Stimulated activated CD8-positive, alpha-beta memory T cell treated with anti-CD3 and anti-CD28 coated beads, Interleukin-4, amount 100 ng/mL, for 4 hours (primary cell): ENCODE measurements around the gene MACROD2.

ENCODE experiments used
- DNase-seq, 2 donors: peaks; one replicate each; pipeline ENCODE4 v3.0.0-alpha.2; 2020; ENCODE audit warnings: low read depth in 2 of 2, low spot score in 1 of 2

Gene MACROD2

DNA sequence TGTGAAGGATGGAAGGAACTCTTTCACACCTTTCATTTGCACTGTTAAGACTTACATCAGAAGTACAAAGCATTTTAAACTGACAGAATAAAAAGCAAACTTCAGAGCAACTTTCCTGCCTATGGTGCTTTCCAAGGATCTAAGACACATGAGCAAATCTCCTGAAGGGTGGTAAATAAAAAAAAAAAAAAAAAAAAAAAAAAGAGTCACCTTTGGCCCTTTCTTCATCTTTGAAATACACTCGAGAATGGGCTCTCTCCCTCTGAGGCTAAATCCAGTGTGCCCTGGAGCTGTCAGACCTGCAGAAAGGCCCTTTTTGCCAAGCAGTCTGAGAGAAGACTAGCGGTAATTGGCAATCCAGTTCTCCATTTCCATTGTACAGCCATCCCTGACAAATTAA, 1455.9 kb downstream of the MACROD2 start:
- DNase-seq, result no peak

DNA sequence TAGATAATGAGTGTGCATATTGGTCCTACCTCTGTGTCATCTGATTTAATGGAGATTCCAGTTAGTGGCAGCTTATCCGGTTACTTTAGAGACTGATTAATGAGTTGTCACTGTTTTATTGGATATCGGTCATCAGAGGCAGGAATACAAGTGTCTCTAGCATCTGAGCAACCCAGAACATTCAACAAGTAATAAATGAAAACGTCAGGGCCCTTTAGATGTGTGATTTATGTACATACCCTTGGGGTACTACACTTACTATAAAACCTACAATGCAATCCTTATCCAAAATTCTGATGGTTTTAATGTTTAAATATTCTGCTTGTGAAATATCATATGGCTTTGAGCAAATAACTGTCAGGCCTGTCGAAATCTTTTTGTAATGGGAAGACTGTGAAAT, 1460.0 kb downstream of the MACROD2 start:
- DNase-seq, result no peak

DNA sequence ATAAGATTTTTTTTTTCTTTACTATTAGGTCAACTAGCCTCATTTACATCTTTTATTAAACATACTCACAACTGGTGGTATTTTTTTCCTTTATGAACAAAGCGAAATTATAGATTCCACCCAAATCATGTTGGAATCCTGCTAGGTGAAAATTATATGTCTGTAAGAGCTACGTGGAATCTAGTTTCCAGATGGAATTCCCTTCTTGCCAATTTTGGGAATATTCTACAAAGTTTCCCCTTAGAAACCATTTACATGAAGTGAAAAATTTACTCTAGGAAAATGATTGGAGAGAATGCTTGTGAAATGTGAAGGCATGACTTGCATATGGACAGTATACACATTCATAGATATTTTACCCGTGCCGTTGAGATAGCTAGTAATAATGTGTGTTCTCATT, 1466.6 kb downstream of the MACROD2 start:
- DNase-seq, result no peak

DNA sequence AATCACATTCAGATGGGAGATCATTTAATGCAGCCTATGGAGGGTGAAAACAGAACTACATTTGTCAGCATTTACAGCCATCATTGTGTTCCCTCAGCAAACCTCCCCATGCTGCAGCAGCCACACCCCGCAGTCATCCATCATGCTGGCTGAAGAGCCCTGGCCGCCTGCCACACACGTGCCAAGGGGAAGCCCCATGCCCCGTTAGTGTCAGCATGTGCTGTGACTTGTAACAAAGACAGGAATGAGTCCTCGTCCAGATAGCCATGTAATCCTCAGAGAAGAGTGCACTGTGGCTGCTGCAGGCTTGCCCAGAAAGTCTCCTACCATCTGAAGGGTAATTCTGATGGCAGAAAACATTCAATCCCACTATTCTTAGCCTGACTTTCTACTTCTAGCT, 1480.2 kb downstream of the MACROD2 start:
- no peak for DNase-seq

DNA sequence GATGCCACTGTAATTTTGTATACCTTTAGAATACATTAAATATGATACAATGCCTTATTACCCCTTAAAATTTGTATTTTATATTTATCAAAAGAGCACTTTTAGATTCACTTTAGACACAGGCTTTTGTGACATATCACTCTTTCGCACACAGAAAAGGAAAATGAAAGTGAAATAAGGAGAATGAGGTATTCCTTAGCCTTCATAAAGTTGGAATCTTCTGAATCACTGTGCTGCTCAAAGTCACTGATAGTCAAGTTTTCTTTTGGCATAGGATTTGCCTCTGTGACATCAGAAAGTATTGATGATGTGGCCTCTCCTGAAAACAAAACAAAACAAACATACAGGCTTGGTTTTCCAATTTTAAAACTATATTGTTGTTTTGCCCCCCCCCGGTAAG, 1480.9 kb downstream of the MACROD2 start:
- no peak for DNase-seq

DNA sequence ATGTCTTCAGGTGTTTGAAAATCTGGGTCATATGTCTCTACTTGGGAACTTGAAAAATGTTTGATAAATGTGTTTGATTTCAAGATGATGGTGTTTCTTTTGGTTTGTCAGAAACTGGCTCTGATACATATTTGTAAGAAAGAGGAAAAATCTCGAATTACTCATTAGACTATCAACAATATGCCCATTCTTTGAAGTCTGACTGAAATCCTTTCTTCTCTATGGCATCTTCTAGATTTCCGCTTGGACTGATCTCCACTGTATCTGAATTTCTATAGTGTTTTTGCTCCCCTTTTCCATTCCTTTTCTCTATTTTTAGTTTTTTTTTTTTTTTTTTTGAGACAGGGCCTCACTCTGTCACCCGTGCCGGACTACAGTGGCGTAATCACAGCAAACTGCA, 1481.5 kb downstream of the MACROD2 start:
- no peak for DNase-seq

DNA sequence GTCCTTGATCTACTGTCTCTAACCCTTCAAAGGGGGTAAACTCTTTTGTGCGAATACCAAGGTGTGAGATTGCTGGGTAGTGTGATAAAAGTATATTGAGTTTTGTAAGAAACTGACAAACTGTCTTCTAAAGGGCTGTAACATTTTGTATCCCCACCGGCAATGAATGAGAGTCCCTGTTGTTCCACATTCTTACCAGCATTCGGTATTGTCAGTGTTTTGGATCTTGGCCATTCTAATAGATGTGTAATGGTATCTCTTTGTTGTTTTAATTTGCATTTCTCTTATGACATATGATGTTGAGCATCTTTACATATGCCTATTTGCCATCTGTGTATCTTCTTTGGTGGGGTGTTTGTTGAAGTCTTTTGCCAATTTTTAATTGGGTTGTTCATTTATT, 1487.2 kb downstream of the MACROD2 start:
- no peak for DNase-seq

DNA sequence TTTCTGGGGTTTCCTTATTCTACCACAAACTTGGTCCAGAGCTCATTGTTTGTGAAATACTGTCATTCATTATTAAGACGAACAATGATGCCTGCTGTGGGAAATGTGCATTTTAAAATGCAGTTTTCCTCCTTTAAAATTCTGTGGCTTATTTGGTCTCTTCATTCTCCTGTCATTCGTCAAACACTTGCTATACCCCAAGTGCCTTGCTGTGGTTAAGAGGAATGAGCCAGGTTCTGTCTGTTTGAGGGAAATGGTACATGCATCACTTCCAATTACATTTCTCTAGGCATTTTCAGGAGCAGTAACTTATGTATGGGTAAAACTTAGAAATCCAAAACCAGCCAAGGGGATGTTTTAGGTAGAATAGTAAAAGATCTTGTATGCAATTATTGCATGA, 1490.2 kb downstream of the MACROD2 start:
- DNase-seq, result no peak

DNA sequence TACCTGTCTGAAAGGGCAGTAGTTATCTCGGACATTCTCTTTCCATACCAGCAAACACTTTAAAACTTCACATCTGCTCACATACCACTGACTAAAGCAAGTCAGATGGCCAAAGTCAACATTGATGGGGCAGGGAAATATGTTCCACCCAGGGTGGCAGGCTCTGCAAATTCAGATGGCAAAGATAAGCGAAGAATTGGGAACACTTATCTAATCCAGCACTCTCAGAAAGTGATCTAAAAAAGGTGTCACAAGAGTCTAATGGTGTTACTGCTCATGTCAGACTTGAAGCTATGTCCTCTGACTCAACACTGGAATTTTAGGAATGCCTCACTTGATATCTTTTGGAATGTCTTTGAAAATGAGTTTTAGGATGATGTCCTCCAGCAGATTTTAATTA, 1491.7 kb downstream of the MACROD2 start:
- DNase-seq, result no peak

DNA sequence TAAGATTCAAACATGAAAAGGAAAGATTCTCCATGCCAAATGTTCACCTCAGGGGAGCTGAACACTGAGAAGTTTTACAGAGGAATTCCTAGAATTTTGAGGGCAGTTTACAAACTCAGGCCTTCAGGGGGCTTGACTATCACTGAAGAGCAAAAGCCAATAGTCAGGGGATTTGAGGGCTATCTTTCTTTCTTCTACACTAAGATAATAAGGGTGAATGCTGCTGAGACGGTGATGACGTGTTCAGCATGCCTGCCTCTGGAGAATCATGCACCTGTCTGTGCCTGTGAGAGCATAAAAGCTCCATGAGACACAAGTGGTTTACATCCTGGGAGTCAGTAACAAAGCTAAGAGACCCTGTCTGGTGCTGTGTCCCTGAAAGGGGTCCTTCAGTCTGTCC, 1492.4 kb downstream of the MACROD2 start:
- no peak for DNase-seq

DNA sequence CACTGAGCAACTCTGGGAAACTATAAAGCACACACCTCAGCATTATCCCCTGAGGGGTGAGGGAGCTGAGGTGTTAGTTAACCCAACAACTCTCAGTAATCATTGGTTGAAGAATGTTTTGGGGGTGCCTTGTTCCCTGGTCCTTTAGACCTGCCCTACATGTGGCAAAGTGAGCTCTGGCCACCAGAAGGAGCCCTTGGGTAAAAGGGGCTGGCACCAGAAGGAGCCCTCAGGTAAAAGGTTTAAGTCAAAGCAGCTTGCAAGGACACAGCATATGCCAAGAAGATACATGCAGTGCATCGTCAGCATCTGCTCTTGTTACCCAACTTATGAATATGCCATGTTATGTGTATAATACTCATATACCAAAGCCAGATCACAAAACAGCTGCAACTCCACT, 1496.3 kb downstream of the MACROD2 start:
- DNase-seq, result no peak

DNA sequence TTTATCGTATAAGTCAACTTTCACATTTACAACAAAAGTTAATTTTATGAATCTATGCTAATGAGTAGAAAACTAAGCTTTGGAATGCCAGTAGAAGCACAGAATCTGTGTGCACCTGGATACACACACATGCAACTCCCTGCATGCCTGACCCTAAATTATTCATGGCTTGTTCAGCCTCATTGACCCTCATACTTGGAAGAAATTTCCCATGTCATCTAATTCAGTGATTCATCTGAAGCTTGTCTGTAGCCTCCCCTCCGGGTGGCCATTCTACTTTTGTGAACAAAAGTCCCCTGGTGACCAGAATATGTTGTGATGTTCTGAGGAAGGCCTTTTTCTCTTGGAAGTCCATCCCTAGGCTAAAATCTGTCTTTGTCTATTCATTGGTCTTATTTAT, 1499.5 kb downstream of the MACROD2 start:
- DNase-seq, result no peak

DNA sequence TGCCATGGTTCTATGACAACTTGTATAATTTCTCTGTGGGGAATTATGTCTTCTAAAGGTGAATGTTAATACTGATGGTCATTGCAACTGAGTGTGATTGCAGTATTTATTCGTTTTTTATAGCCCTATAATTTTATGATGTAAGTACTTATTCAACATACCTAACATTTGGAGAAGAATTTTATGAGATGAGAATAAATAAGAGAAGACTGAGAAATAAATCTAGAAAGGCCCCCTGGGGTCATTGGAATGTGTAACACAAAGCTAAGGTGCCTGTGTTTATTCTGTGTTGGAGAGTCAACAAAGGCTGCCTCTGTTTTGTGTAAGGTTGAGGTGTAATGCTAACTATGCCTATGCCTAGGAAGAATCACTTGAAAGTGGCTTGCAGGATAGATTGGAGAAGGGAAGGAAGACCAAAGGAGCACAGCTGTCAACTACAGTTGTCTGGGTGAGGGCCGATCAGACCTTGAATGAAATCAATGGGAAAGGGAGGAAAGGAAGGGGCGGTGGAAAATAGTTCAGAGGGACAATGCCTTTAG, 1501.3 kb downstream of the MACROD2 start:
- DNase-seq, result no peak

DNA sequence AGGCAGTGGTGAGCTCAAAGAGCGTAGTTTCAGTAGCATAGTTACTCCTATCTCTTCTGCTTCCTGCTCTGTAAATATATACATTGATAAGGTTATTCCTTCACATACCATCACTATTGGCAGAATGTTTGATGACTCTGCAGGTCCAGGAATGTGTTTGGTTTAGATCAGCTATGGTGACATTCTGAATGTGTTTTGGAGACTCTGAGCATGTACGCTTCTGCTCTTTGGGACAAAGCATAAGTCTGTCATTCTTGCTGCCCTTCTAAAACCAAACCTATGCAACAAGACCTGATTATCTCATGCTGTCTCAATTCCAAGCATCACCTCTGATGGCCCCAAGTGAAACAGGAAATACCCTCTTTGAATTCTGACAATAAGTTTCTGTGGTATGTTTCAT, 1503.6 kb downstream of the MACROD2 start:
- DNase-seq, result no peak

DNA sequence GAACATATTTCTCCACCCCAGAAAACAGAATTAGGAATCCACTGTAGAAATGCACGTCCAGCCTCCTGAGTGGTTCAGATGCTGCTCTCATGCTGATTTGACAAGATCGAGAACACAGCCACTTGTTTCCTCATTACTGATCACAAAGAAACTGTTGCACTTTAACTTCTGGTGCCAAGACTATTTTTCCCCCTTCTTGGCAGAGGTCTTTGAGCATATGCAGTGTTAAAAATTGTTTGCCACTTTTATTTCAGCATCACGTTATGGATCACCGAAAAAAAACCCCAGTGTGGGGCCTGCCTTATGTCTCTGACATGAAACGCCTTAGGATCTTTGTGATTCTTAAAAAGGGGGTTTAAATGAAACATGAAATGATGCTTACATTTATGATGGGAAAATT, 1511.0 kb downstream of the MACROD2 start:
- DNase-seq, result no peak

DNA sequence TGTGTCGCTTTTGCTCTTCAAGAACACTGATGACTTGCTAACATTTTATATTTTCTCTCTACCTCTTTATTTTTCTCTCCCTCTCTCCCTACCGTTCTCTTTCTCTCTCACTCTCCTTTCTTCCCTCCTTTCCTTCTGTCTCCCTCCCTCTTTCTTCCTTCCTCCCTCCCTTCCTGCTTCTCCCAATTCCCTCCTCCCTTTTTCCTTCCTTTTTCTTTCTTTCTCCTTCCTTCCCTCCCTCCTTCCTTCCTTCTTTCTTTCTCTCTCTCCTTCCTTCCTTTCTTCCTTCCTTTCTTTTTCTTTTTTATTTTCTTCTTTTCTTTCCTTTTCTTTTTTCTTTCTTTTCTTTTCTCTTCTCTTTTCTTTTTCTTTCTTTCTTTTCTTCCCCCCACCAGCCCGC, 1511.8 kb downstream of the MACROD2 start:
- DNase-seq, result no peak

DNA sequence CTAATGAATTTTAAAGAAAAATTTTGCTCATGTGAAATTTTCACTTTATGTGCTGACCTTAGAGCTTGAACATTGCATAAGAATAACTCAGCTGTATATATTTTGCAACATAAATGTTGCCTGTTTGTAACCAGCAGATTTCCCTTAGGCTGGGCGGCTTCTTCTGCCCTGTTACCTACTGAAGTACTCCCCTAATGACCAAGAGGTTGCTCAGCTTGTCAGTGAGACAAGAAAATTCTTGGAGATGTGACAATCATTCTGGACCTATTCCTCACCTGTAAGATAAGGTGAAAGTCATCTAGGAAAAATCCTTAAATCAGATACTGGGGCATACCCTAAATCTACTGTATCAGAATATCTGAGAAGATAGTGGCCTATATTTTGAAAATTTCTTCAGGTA, 1516.2 kb downstream of the MACROD2 start:
- DNase-seq, result no peak

DNA sequence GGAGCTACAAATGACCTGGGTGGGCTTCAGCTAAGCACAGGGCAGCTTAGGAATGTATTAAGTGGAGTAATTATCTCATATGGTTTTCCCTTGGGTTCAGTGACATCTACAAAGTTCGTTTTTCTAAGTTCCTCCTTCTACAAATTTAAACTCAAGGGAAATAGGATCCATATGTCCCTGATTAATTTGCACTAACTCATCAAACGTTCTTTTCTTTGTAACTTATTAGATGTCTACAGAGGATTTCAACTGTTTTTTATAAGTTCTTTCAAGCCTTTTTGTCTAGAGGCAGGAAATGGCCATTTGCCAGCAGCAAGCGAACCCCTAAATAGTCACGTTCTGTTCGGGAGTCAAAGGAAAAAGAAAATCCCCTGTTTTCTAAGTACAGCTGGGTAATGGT, 1517.6 kb downstream of the MACROD2 start:
- no peak for DNase-seq

DNA sequence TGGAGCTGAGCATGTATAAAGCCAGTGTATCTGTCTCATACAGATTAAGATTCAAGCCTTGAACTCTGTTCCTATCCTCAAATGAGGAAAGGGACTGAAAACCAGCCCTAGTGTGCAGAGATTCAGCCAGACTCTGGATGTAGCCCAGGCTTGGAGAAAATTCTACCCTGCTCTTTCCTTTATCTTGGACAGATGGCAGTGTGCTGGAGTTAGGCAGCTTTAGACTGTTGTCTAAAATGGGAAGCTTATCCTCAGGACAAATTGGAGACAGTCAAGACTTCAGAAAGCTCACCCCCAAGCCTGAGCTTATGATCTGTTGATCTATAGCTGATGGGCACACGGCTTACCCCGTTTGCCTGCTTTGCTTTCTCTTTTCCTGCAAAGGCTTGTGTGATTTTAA, 1520.4 kb downstream of the MACROD2 start:
- no peak for DNase-seq

DNA sequence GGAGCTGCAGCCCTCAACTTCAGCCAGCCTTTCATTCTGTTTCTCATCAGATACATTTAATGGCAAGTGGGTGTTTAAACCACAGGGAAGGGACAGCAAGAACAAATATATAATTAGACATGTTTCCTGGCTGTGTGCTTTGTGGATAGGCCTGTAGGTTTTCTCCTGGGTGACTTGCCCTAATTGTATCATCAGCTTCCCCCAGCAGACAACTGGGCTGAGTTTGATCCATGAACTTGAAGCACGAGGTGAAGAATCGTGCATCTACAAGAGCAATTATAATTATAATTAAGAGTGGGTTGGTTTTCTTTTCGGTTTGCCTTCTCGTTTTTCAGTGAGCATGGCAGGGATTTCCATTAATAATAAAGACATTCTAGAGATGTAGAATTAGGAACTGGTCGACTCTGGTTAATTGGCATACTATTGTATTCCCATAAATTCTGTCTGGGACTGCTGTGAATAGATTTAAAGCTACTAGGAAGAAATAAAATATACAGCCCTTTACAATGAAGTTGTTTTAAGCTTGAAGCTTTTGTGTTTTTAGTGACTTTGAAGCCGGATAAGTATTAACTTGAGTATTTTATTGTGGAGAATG, 1525.7 kb downstream of the MACROD2 start:
- DNase-seq, result no peak

DNA sequence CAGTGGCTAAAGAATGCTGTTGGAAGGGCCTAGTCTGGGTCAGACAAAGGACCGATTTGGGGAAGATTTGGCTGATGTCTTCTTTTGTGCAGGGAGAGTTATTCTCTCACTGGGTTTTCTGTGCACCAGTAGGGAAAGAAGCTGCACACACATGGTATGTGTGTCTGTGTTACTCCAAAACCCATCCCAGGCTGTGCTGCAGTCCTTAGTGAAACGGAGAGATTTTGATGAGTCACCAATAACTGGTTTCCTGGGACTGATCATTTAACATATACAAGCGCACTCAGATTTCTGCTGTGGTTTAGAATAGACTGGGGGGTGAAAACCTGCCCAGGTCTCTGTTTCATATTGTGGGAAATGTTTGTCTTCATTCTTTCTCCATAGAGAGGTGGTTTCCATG, 1528.1 kb downstream of the MACROD2 start:
- no peak for DNase-seq

DNA sequence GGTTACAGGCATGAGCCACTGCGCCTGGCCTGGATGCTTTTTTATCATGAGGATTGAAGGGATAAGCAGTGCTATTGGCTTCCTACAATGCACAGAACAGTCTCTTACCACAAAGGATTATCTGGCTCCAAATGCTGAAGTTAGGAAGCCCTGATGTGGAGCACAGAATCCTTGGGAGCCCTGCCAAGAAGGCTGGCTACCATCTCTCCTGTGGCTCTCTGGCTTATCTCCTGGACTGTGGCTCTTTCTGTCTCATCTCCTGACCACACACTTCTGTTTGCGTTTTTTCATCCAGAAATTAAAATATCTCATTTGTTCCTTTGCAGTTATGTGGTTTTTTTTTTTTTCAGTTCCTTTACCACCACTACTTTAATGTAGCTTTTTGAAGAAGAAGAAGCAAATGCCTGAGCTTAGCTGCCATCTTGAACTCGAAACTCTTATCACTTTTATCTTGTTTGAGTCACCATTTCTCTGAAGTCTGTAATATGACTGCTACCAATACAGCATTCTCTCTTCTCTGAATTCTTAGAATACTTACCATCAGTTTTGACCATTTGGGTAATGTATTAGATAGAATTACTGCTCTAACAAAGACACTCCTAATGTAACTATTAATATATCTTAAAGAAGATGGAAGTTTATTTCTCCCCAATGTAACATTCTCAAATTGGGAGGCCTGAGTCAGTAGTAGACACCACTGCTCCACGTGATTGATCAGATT, 1533.2 kb downstream of the MACROD2 start:
- no peak for DNase-seq

DNA sequence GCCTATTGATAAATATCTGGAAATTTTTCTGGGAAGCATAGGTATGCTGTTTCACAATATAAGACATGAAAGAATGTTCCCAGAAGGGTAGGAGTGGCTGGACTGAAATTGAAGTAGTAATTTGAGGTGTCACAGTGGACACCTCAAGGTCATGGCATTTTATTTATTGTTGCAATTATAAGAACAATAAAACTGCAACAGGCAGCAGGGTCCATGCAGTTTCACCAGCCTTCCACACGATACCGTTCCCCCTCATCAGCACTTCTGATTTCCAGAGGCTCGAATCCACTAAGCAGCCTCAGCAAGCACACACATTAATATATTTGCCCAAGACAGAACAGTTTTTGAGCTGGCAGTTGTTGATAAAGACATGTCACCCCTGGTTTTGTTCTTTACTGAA, 1540.5 kb downstream of the MACROD2 start:
- DNase-seq, result no peak
